Head of caudate nucleus (tissue), 42 donors: ENCODE measurements around the gene NRSN2.
A peak's percentile ranks its signal among the peaks of the same experiment; 100 is the strongest.
"Not testable (repeated sequence)": the region's sequence is repeated elsewhere in the genome, so short reads cannot be mapped to it uniquely, and the experiment has no call there.

Source experiments
- DNase-seq, 42 donors: peaks; one replicate each; pipeline versions ENCODE4 v3.0.0 to v3.0.0-alpha.2; 2020 to 2021; ENCODE audit warnings: mixed read lengths in 7 of 42
- intact Hi-C: fragments of 100-400 bp; cut with DNase I; formaldehyde crosslinking; loops from one replicate; pipeline ENCODE4 v1.15.0; 2022

Gene NRSN2

DNA sequence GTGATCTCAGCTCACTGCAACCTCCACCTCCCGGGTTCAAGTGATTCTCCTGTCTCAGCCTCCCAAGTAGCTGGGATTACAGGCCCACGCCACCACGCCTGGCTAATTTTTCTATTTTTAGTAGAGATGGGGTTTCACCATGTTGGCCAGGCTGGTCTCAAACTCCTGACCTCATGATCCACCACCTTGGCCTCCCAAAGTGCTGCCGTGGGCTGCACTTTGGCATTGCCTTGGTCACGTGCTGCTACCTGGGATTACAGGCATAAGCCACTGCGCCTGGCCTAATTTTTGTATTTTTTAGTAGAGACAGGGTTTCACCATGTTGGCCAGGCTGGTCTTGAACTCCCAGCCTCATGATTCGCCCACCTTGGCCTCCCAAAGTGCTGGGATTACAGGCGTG, 39.7 kb downstream of the NRSN2 start:
- intact Hi-C loops = not testable (repeated sequence)

DNA sequence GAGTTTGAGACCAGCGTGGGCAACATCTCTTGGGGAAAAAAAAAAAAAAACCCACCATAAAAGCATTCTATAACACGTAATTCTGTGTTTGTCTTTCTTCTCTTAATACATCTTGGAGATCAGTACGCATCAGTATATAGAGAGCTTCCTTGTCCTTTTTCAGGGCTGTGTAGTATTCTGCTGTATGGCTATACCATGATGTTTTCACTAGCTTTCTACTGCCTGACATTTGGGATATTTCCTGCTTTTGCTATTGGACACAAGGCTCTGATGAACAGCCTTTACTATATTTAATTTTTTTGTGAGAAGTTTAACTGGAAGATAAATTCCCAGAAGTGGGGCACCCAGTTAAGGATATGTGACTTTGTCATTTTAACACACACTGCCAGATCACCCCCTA, 40.6 kb downstream of the NRSN2 start:
- intact Hi-C loops = no loop called here
- DNase-seq = no peak

More for the DNA sequence above, 39.7 kb downstream of the NRSN2 start:
- DNase-seq = not testable (repeated sequence)

GRCh38 chr20:388034-388994, 41.4 kb downstream of the NRSN2 start:
- intact Hi-C loops = no loop called here
- no peak for DNase-seq

DNA sequence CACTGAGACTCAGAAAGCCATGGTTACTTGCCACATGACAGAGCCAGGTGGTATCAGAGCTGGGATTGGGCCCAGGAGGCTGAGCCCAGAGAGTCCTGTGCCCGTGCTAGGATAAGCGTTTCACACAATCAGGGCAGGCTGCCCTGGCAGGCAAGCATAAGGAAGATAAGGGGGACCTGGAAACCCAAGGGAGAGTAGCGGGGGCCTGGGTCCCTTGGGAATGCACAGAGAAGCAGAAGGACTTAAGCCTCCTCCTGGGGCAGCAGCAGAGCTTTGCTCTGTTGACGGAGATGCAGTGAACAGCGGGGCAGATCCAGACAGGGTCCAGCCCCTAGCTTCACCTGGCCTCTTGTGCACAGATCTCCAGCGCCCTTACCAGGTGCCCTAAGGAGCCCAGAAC, 42.3 kb downstream of the NRSN2 start:
- no peak for DNase-seq
- intact Hi-C loops = no loop called here

- intact Hi-C loops = no loop called here
- no peak for DNase-seq
Measured at GRCh38 chr20:391041-391711, 44.3 kb downstream of the NRSN2 start.

GRCh38 chr20:393296-393695, 46.4 kb downstream of the NRSN2 start:
- intact Hi-C loops, DNase-seq: not testable (repeated sequence)

GRCh38 chr20:396252-396618, 49.3 kb downstream of the NRSN2 start:
- no peak for DNase-seq
- intact Hi-C loops = no loop called here

- intact Hi-C loops = no loop called here
- DNase-seq = no peak
Measured at GRCh38 chr20:396619-397431, 49.9 kb downstream of the NRSN2 start.

- intact Hi-C loops = no loop called here
- DNase-seq = no peak
Measured at GRCh38 chr20:397432-398237, 50.7 kb downstream of the NRSN2 start.

DNA sequence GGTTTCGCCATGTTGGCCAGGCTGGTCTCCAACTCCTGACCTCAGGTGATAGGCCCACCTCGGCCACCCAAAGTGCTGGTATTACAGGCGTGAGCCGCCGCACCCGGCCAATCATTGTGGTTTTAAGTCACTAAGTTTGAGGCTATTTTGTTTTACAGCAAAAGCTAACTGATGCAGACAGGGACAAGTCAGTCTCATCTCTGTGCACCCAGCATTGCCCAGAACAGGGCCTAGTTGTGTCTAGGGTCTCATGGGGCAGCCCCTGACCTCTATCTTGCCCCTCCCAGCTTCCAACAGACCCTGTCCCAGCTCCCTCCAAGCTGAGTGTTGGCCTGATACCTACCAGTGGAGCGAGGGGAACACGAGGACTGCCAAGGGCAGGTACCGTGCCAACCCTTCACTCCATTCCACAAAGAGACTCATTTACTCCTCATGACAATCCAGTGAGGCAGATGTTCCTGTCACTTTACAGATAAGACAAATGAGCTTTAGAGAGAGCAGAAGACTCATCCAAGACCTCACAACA, 52.3 kb downstream of the NRSN2 start:
- DNase-seq = no peak
- intact Hi-C loops = no loop called here

GRCh38 chr20:400128-400453, 53.2 kb downstream of the NRSN2 start:
- intact Hi-C loops = loop anchor here (5.0 kb wide), 1 partner anchor 67 kb away; no protein-coding TSS in a partner anchor

GRCh38 chr20:400454-401275, 53.8 kb downstream of the NRSN2 start:
- intact Hi-C loops = loop anchor here (5.0 kb wide), 1 partner anchor 67 kb away; no protein-coding TSS in a partner anchor
- DNase-seq = peak in 2 of 42 donors; percentile 18 to 49

More at GRCh38 chr20:400128-400453, 53.2 kb downstream of the NRSN2 start:
- DNase-seq = no peak

DNA sequence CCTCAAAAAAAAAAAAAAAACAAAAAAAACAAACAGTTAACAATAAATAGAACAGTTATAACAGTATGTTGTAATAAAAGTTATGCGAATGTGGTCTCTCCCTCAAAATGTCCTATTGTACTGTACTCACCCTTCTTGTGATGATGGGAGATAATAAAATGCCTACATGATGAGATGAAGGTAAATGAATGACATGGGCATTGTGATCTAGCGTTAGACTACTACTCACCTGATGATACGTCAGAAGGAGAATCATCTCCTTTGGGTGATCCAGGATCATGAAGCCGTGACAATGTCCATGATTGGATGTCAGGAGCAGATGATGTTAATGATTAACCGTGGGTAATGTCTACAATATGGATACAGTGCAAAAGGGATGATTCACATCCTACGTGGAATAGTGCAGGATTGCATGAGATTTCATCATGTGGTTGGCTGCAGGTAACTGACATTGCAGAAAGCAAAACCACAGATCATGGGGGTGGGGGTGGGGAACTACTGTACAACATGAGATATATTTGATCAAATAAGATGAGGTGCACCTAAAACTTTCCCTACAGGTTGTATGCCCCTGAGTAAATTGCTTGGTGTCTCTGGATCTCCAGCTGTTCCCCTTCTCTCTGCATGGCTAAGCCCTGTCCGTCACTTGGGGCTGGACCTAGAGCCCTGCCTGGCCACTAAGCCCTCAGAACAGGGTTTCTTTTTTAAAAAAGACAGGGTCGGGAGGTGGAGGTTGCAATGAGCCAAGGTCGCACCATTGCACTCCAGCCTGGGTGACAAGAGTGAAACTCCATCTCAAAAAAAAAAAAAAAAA, 55.0 kb downstream of the NRSN2 start:
- intact Hi-C loops = loop anchor here (5.0 kb wide), 1 partner anchor 65 kb away; no protein-coding TSS in a partner anchor
- no peak for DNase-seq

DNA sequence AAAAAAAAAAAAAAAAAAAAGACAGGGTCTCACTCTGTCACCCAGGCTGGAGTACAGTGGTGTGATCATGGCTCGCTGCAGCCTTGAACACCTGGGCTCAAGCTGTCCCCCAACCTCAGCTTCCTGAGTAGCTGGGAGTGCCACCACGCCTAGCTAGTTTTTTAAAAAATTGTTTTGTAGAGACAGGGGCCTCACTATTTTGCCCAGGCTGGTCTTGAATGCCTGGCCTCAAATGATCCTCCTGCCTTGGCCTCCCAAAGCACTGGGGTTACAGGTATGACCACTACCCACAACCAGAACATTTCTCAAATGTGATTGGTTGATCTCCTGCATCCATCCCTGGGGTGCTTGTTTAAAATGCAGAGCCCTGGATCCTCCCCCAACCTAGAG, 55.6 kb downstream of the NRSN2 start:
- intact Hi-C loops = loop anchor here (5.0 kb wide), 1 partner anchor 65 kb away; no protein-coding TSS in a partner anchor
- no peak for DNase-seq

- no peak for DNase-seq
- intact Hi-C loops = loop anchor here (5.0 kb wide), 1 partner anchor 64 kb away; no protein-coding TSS in a partner anchor
Measured at GRCh38 chr20:402898-403581, 56.1 kb downstream of the NRSN2 start.

GRCh38 chr20:403582-403957, 56.7 kb downstream of the NRSN2 start:
- no peak for DNase-seq
- intact Hi-C loops = loop anchor here (5.0 kb wide), 1 partner anchor 64 kb away; no protein-coding TSS in a partner anchor
